ENCODE results near the gene FZD10.

DNA sequence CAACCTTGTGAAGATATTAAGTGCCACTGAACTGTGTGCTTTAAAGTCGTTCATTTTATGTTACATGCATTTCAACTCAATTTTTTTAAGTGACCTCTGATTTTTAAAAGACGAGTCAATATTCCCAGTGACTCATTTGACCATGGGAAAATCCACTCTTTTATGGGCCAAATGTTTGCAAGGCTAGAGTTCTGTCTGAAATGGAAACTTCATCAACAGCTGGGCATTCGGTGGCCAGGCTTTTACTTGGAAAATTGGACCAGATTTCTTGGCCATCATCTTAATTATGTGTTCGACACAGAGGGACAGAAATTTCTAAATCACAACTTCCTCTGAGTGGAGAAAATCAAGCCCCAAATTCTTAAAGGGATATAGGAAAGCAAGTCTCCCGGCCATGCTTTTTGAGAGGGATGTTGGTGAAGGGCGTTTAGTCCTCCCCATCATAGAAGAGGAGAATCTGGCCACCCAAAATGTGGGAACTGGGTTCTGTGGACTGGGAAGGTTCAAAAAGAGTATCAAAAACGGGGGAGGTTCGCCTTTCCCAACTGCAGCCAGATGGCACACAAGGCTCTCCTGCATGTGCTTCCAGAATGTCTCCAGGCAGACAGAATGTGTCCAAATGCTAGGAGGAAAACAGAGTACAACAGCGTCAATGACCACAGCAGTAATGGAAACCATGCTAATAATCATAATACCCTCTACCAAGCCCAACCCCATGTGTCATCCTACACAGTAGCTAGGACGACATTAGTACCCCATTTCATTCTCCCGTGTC, 40.9 kb upstream of the FZD10 start:
- TF ChIP-seq CREB1 (IDR thresholded peaks at IDR 0.05; ENCODE audit: low read depth) (no peak), EP300 (IDR thresholded peaks at IDR 0.05; ENCODE audit: borderline replicate concordance) (no peak), TCF12 (IDR thresholded peaks at IDR 0.05; ENCODE audit: low read depth) (no peak), REST (IDR thresholded peaks at IDR 0.05; ENCODE audit: low read depth) (no peak), TAF1 (IDR thresholded peaks at IDR 0.05; ENCODE audit: low read depth) (no peak), RAD21 (IDR thresholded peaks at IDR 0.05; ENCODE audit: low read depth) (no peak), NFIC (IDR thresholded peaks at IDR 0.05) (no peak), EGR1 (IDR thresholded peaks at IDR 0.05) (no peak), CEBPB (IDR thresholded peaks at IDR 0.05) (no peak)
- TF ChIP-seq, protein P1, sequence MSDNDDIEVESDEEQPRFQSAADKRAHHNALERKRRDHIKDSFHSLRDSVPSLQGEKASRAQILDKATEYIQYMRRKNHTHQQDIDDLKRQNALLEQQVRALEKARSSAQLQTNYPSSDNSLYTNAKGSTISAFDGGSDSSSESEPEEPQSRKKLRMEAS (IDR thresholded peaks at IDR 0.05), result no peak
